DMS114 treated with DMSO at 0.1 percent for 48 hours (cell line): ENCODE data around the gene SPDL1.

Source experiments
- DNase-seq: peaks from one replicate; lab custom pipeline; 2025; ENCODE audit not compliant: unreplicated experiment; lab: John Stamatoyannopoulos, UW

SPDL1 gene

GRCh38 chr5:169583424-169584220 lies at the start of gene SPDL1:
Gene SPDL1, plus strand, starts transcription at chr5:169583773. Its CDS starts 4,644 bp downstream, at chr5:169588417.
- DNase-seq = peak; percentile 93

GRCh38 chr5:169534311-169534880 lies 49.2 kb upstream of the SPDL1 start:
- no peak for DNase-seq

- no peak for DNase-seq
Measured at GRCh38 chr5:169534939-169535338, 48.6 kb upstream of the SPDL1 start.

- no peak for DNase-seq
Measured at GRCh38 chr5:169538944-169539343, 44.6 kb upstream of the SPDL1 start.

GRCh38 chr5:169542811-169543210 lies 40.8 kb upstream of the SPDL1 start:
- no peak for DNase-seq

- no peak for DNase-seq
Measured at GRCh38 chr5:169544264-169544950, 39.2 kb upstream of the SPDL1 start.

GRCh38 chr5:169545762-169546161 lies 37.8 kb upstream of the SPDL1 start:
- no peak for DNase-seq

GRCh38 chr5:169546346-169546745 lies 37.2 kb upstream of the SPDL1 start:
- no peak for DNase-seq

- no peak for DNase-seq
Measured at GRCh38 chr5:169547508-169547907, 36.1 kb upstream of the SPDL1 start.

GRCh38 chr5:169548315-169548714 lies 35.3 kb upstream of the SPDL1 start:
- DNase-seq = peak; percentile 37

GRCh38 chr5:169549453-169550100 lies 34.0 kb upstream of the SPDL1 start:
- no peak for DNase-seq

- no peak for DNase-seq
Measured at GRCh38 chr5:169550227-169550626, 33.3 kb upstream of the SPDL1 start.

- no peak for DNase-seq
Measured at GRCh38 chr5:169551146-169551545, 32.4 kb upstream of the SPDL1 start.

- no peak for DNase-seq
Measured at GRCh38 chr5:169551696-169552095, 31.9 kb upstream of the SPDL1 start.

- DNase-seq = no peak
Measured at GRCh38 chr5:169554251-169554650, 29.3 kb upstream of the SPDL1 start.

GRCh38 chr5:169557838-169558237 lies 25.7 kb upstream of the SPDL1 start:
- DNase-seq = no peak

GRCh38 chr5:169561893-169562292 lies 21.7 kb upstream of the SPDL1 start:
- DNase-seq = no peak

GRCh38 chr5:169563369-169563768 lies 20.2 kb upstream of the SPDL1 start:
- DNase-seq = no peak

GRCh38 chr5:169566202-169566601 lies 17.4 kb upstream of the SPDL1 start:
- DNase-seq = no peak

- DNase-seq = no peak
Measured at GRCh38 chr5:169567079-169567478, 16.5 kb upstream of the SPDL1 start.

- no peak for DNase-seq
Measured at GRCh38 chr5:169569513-169569912, 14.1 kb upstream of the SPDL1 start.

- no peak for DNase-seq
Measured at GRCh38 chr5:169571355-169571754, 12.2 kb upstream of the SPDL1 start.
